GM20000 (cell line): ENCODE data around the gene DEGS2.
"Not testable (repeated sequence)": the region's sequence is repeated elsewhere in the genome, so short reads cannot be mapped to it uniquely, and the experiment has no call there.

Experiments used
- DNase-seq: peaks from one replicate; pipeline ENCODE4 v3.0.0; 2012; ENCODE audit warnings: low spot score
- TF ChIP-seq, protein P1 (sequence below): IDR thresholded peaks from 2 replicates; pipeline ENCODE4 v1.5.1; 2012; ENCODE audit warnings: mild to moderate bottlenecking, control low read depth; ENCODE audit errors: extremely low read depth, missing control alignments

Gene DEGS2

DNA sequence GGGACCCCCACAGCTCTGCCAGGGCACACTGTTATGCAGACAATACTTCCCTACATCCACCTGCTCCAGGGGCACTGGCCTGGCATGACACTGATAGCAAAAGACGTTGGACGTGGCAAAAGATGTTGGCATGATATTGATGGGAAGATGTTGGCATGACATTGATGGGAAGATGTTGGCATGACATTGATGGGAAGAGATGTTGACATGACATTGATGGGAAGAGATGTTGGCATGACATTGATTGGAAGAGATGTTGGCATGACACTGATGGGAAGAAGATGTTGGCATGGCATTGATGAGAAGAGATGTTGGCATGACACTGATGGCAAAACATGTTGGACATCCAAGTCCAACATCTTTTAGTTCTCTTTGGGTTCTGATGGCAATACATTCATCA is 11.4 kb upstream of the DEGS2 start:
- no peak for DNase-seq
- TF ChIP-seq, protein P1, sequence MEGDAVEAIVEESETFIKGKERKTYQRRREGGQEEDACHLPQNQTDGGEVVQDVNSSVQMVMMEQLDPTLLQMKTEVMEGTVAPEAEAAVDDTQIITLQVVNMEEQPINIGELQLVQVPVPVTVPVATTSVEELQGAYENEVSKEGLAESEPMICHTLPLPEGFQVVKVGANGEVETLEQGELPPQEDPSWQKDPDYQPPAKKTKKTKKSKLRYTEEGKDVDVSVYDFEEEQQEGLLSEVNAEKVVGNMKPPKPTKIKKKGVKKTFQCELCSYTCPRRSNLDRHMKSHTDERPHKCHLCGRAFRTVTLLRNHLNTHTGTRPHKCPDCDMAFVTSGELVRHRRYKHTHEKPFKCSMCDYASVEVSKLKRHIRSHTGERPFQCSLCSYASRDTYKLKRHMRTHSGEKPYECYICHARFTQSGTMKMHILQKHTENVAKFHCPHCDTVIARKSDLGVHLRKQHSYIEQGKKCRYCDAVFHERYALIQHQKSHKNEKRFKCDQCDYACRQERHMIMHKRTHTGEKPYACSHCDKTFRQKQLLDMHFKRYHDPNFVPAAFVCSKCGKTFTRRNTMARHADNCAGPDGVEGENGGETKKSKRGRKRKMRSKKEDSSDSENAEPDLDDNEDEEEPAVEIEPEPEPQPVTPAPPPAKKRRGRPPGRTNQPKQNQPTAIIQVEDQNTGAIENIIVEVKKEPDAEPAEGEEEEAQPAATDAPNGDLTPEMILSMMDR: no peak

DNA sequence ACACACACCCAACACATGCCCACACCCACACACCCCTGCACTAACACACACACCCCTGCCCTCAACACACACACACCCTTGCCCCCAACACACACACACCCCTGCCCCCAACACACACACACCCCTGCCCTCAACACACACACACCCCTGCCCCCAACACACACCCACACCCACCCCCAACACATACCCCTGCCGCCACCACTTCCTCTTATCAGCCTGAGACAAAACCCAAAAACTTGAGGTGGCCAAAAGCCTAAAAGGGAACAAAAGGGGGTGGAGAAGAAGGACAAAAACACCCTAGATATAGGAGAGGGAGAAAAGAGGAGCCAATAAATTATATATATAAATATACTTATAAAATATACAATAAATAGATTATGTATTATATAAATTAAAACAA is 9.1 kb upstream of the DEGS2 start:
- no peak for DNase-seq
- TF ChIP-seq, protein P1: no peak

DNA sequence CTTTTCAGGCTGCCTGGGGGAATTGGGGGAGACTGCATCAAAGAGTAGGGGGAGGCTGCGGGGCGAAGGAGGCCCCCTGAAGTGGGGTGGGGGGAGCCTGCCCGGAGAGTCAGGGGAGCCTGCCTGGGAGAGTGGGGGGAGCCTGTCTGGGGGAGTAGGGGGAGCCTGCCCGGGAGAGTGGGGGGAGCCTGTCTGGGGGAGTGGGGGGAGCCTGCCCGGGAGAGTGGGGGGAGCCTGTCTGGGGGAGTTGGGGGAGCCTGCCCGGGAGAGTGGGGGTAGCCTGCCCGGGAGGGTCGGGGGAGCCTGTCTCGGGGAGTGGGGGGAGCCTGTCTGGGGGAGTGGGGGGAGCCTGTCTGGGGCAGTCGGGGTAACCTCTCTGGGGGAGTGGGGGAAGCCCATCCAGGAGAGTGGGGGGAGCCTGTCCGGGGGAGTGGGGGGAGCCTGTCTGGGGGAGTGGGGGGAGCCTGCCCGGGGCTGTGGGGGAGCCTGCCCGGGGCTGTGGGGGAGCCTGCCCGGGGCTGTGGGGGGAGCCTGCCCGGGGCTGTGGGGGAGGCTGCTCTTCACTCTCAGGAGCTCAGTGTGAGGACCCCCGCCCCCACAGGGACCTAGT is 6.5 kb upstream of the DEGS2 start:
- no peak for DNase-seq
- TF ChIP-seq, protein P1: no peak

DNA sequence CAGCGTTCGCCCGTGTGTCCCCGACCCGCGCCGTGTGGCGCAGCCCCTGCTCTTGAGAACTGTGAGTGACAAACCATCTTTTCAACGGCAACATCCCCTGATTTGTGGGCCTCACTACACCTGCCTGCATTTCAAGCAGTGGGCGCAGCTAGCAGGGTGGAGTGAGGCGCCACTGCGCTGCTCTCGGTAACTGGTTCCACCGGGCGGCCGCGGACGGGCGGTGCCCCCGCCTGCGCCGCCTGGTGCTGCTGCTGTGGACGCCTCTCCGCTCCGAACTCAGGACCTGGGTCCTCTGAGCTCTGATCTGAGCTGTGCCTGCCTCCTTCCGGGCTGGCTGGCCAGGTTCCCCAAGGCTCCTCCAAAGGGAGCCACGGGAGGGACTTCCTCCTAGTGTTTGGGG is 5.9 kb upstream of the DEGS2 start:
- DNase-seq: no peak
- TF ChIP-seq, protein P1: no peak

DNA sequence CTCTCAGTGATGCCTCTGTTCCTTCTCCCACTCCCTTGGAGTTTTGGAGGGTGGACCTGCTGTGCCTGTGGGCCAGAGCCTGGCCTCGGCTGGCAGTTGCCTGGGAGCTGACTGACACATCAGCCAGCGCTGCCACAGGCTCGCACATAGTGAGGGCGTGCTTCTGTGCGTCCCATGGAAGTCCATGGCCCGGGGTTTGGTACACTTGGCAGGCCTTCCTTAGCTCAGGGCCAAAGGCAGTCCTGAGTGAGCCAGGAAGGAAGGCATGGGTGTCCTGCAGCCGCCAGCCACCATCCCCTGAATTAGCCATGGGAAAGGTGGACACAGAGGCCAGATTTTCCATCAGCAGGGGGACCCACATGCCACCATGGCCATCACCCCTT is 1.1 kb upstream of the DEGS2 start:
- DNase-seq: no peak
- TF ChIP-seq, protein P1: no peak

DNA sequence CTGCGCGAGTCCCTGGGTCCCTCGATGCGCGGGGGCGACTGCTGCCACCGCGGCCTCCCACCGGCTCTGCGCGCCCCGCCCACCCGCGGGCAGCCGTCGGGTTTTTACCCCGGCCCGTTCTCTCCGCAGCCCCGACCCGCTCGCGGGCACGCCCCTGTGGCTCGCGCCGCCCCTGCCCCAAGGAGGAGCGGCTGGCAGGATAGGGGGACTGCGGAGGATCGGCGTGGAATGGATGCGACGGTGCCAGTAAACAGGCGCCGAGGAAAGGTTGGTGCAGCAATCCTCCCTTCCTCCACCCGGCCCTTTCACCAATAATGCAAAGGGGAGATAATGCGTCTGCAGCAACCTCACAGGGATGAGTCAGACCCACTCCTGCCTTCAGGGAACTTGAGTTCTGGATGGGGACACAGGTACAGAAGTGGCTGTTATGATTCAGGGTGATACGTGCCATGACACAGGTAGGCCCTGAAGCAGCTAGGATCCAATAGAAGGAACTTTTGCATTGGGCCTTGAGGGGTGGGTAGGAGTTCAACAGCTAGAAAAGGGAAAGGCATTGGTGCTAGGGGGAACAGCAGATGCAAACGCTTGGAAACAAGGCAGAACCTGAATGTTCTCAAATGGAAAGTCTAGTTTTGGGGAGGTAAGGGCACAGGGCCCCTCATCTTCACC is 554 bp upstream of the DEGS2 start:
- DNase-seq: no peak
- TF ChIP-seq, protein P1: no peak

DNA sequence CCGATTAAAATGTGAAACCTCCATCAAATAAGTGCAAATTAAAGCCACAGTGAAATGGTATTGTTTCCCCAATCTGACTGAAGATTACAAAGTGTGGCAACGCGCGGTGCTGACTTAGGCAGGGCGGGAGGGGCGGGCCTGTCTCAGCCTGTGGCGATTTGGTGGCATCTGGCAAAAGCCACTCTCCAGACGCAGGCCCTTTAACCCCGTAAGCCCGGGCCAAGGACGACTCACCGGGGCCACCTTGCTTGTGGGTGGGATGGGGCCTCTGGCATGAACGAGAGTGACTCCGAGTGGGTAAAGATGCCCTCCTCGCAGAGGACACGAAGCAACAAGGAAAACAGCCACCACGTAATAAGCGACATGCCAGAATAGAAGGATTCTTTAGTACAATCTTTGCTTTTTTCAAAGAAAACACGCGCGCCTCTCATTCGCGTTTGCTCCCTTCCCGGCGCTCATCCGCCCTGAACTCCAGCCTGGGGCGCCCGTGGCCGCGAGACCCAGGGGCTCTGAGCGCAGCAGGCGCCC is 815 bp downstream of the DEGS2 start:
- DNase-seq: no peak
- TF ChIP-seq, protein P1: no peak

DNA sequence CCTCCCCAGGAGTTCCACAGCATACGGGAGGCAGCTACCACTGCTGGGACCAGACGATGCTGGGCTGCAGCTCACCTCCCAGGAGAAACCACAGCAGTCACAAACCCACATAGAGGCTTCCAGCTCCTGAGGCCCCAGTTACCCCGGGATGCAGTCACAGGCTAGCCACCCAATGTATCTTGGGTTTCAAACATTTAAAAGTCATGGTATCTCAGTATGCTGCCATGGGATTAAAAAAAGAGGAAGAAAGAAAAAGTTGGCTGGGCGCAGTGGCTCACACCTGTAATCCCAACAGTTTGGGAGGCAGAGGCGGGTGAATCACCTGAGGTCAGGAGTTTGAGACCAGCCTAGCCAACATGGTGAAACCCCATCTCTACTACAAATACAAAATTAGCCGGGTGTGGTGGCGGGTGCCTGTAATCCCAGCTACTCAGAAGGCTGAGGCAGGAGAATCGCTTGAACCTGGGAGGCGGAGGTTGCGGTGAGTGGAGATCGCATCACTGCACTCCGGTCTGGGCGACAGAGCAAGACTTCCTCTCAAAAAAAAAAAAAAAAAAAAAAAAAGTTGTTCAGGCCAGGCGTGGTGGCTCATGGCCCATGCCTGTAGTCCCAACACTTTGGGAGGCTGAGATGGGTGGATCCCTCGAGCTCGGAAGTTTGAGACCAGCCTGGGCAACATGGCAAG is 1.8 kb downstream of the DEGS2 start:
- DNase-seq: not testable (repeated sequence)
